HEK293 (cell line): ENCODE measurements around the gene OPCML.

Experiments used
- CTCF ChIA-PET: fragments of 350-600 bp; formaldehyde crosslinking; extraction: SDS; loops from one replicate; lab custom pipeline; 2021; ENCODE audit warnings: antibody characterized with exemption; lab: Yijun Ruan, JAX
- POLR2A ChIA-PET: fragments of 300-600 bp; formaldehyde crosslinking; extraction: SDS; loops from one replicate; lab custom pipeline; 2020; ENCODE audit warnings: antibody characterized with exemption, inconsistent platforms; lab: Yijun Ruan, JAX
- H3K27ac ChIP-seq: fragments of 200-500 bp; sonication (Bioruptor generic); 2 replicates; pipeline ENCODE4 v1.5.1; 2014; ENCODE audit warnings: low read depth, low read length, control low read depth, inconsistent platforms; ENCODE audit errors: extremely low read depth
- H3K36me3 ChIP-seq, 2 experiments: fragments of 200-500 bp in 1 of 2; sonication (Bioruptor generic) in 1 of 2; 1 replicate in 1 of 2; 2 replicates in 1 of 2; pipeline ENCODE4 v1.5.1; 2014 to 2017; ENCODE audit warnings: inconsistent platforms in 2 of 2, low read length in 2 of 2; ENCODE audit not compliant: control insufficient read depth in 2 of 2, insufficient read depth in 1 of 2
- H3K4me1 ChIP-seq: fragments of 200-500 bp; sonication (Bioruptor generic); 2 replicates; pipeline ENCODE4 v1.5.1; 2014; ENCODE audit warnings: mild to moderate bottlenecking, low read length, inconsistent platforms; ENCODE audit not compliant: control insufficient read depth, insufficient read depth
- H3K4me3 ChIP-seq: 2 replicates; pipeline ENCODE4 v1.5.1; 2011; ENCODE audit warnings: low read depth, mild to moderate bottlenecking, control low read depth, low read length, moderate library complexity
- H3K9me3 ChIP-seq: fragments of 200-500 bp; sonication (Bioruptor generic); 2 replicates; pipeline ENCODE4 v1.5.1; 2014; ENCODE audit warnings: low read depth, low read length, inconsistent platforms; ENCODE audit not compliant: control insufficient read depth, insufficient read depth
- BCL11B ChIP-seq: fragments of 450-650 bp; formaldehyde crosslinking; IDR thresholded peaks from 2 replicates; pipeline ENCODE4 v1.5.1; 2016; ENCODE audit warnings: low read depth, missing biosample characterization, missing genetic modification characterization
- GLIS1 ChIP-seq: fragments of 450-650 bp; formaldehyde crosslinking; IDR thresholded peaks from 2 replicates; pipeline ENCODE4 v1.5.1; 2016; ENCODE audit warnings: missing biosample characterization, missing genetic modification characterization
- IKZF3 ChIP-seq: fragments of 450-650 bp; IDR thresholded peaks from 2 replicates; pipeline ENCODE4 v1.5.0; 2018; ENCODE audit warnings: missing biosample characterization, mild to moderate bottlenecking, missing genetic modification characterization, moderate library complexity
- PRDM1 ChIP-seq: fragments of 450-650 bp; formaldehyde crosslinking; IDR thresholded peaks from 2 replicates; pipeline ENCODE4; 2016; ENCODE audit warnings: missing biosample characterization, missing genetic modification characterization
- RBAK ChIP-seq: fragments of 450-650 bp; formaldehyde crosslinking; IDR thresholded peaks from 2 replicates; pipeline ENCODE4 v1.5.1; 2016; ENCODE audit warnings: missing biosample characterization, missing genetic modification characterization
- SP2 ChIP-seq: fragments of 450-650 bp; formaldehyde crosslinking; IDR thresholded peaks from 2 replicates; pipeline ENCODE4 v1.5.1; 2016; ENCODE audit warnings: missing biosample characterization, missing genetic modification characterization
- SP7 ChIP-seq: fragments of 450-650 bp; formaldehyde crosslinking; IDR thresholded peaks from 2 replicates; pipeline ENCODE4 v1.5.1; 2016; ENCODE audit warnings: missing biosample characterization, missing genetic modification characterization
- TRIM28 ChIP-seq: IDR thresholded peaks from 2 replicates; pipeline ENCODE4 v1.6.1; 2011; ENCODE audit warnings: low read length, control low read depth, borderline replicate concordance
- YY1 ChIP-seq: fragments of 450-650 bp; formaldehyde crosslinking; IDR thresholded peaks from 2 replicates; pipeline ENCODE4 v1.5.1; 2018; ENCODE audit warnings: missing biosample characterization, missing genetic modification characterization
- ZNF133 ChIP-seq: fragments of 450-650 bp; formaldehyde crosslinking; IDR thresholded peaks from 2 replicates; pipeline ENCODE4 v1.5.1; 2016; ENCODE audit warnings: missing biosample characterization, missing genetic modification characterization
- ZNF175 ChIP-seq: fragments of 450-650 bp; formaldehyde crosslinking; IDR thresholded peaks from 2 replicates; pipeline ENCODE4 v1.5.1; 2016; ENCODE audit warnings: missing biosample characterization, missing genetic modification characterization
- ZNF19 ChIP-seq: fragments of 450-650 bp; formaldehyde crosslinking; IDR thresholded peaks from 2 replicates; pipeline ENCODE4; 2016; ENCODE audit warnings: missing biosample characterization, missing genetic modification characterization, low read depth
- ZNF221 ChIP-seq: fragments of 450-650 bp; formaldehyde crosslinking; IDR thresholded peaks from 2 replicates; pipeline ENCODE4 v1.5.1; 2017; ENCODE audit warnings: missing biosample characterization, missing genetic modification characterization, borderline replicate concordance
- ZNF274 ChIP-seq, 2 experiments: fragments of 200-500 bp in 1 of 2; fragments of 450-650 bp in 1 of 2; sonication (Bioruptor generic) in 1 of 2; formaldehyde crosslinking in 1 of 2; IDR thresholded peaks; 2 replicates each; pipeline versions ENCODE4 v1.5.1 to v1.6.1; 2014 to 2016; ENCODE audit warnings: borderline replicate concordance in 1 of 2, inconsistent platforms in 1 of 2, low read length in 1 of 2, missing biosample characterization in 1 of 2, missing genetic modification characterization in 1 of 2
- ZNF292 ChIP-seq: fragments of 450-650 bp; formaldehyde crosslinking; IDR thresholded peaks from 2 replicates; pipeline ENCODE4 v1.5.1; 2016; ENCODE audit warnings: low read depth, missing biosample characterization, missing genetic modification characterization, borderline replicate concordance
- ZNF366 ChIP-seq: fragments of 450-650 bp; formaldehyde crosslinking; conservative IDR thresholded peaks from 2 replicates; pipeline ENCODE4 v1.5.1; 2016; ENCODE audit warnings: missing biosample characterization, missing genetic modification characterization
- ZNF391 ChIP-seq: fragments of 450-650 bp; formaldehyde crosslinking; IDR thresholded peaks from 2 replicates; pipeline ENCODE4 v1.5.1; 2016; ENCODE audit warnings: low read depth, missing biosample characterization, missing genetic modification characterization, borderline replicate concordance
- ZNF423 ChIP-seq: fragments of 450-650 bp; formaldehyde crosslinking; IDR thresholded peaks from 2 replicates; pipeline ENCODE4 v1.5.1; 2016; ENCODE audit warnings: missing biosample characterization, missing genetic modification characterization
- ZNF48 ChIP-seq: fragments of 450-650 bp; formaldehyde crosslinking; IDR thresholded peaks from 2 replicates; pipeline ENCODE4 v1.5.1; 2016; ENCODE audit warnings: missing biosample characterization, missing genetic modification characterization
- ZNF510 ChIP-seq: fragments of 450-650 bp; formaldehyde crosslinking; IDR thresholded peaks from 2 replicates; pipeline ENCODE4 v1.5.1; 2018; ENCODE audit warnings: mild to moderate bottlenecking, missing genetic modification characterization, missing biosample characterization; ENCODE audit not compliant: insufficient replicate concordance
- ZNF544 ChIP-seq: fragments of 450-650 bp; formaldehyde crosslinking; IDR thresholded peaks from 2 replicates; pipeline ENCODE4 v1.5.0; 2017; ENCODE audit warnings: missing biosample characterization, missing genetic modification characterization
- ZNF549 ChIP-seq: fragments of 450-650 bp; IDR thresholded peaks from 2 replicates; pipeline ENCODE4 v1.5.1; 2018; ENCODE audit warnings: missing biosample characterization, missing genetic modification characterization, mild to moderate bottlenecking, inconsistent platforms, moderate library complexity
- ZNF623 ChIP-seq: fragments of 450-650 bp; formaldehyde crosslinking; IDR thresholded peaks from 2 replicates; pipeline ENCODE4 v1.5.1; 2016; ENCODE audit warnings: missing biosample characterization, missing genetic modification characterization
- ZNF776 ChIP-seq: fragments of 450-650 bp; formaldehyde crosslinking; IDR thresholded peaks from 2 replicates; pipeline ENCODE4 v1.5.0; 2017; ENCODE audit warnings: missing biosample characterization, missing genetic modification characterization, borderline replicate concordance
- ZSCAN23 ChIP-seq: fragments of 450-650 bp; formaldehyde crosslinking; IDR thresholded peaks from 2 replicates; pipeline ENCODE4 v1.5.1; 2016; ENCODE audit warnings: missing biosample characterization, missing genetic modification characterization
- TF ChIP-seq, protein P1 (sequence below): fragments of 450-650 bp; formaldehyde crosslinking; IDR thresholded peaks from 2 replicates; pipeline ENCODE4 v1.5.1; 2016; ENCODE audit warnings: missing biosample characterization, missing genetic modification characterization
- TF ChIP-seq, protein P2 (sequence below): fragments of 450-650 bp; formaldehyde crosslinking; IDR thresholded peaks from 2 replicates; pipeline ENCODE4 v1.5.1; 2016; ENCODE audit warnings: missing biosample characterization, missing genetic modification characterization
- TF ChIP-seq, protein P3 (sequence below): fragments of 450-650 bp; formaldehyde crosslinking; IDR thresholded peaks from 2 replicates; pipeline ENCODE4 v1.5.1; 2016; ENCODE audit warnings: missing biosample characterization, missing genetic modification characterization

The OPCML gene

DNA sequence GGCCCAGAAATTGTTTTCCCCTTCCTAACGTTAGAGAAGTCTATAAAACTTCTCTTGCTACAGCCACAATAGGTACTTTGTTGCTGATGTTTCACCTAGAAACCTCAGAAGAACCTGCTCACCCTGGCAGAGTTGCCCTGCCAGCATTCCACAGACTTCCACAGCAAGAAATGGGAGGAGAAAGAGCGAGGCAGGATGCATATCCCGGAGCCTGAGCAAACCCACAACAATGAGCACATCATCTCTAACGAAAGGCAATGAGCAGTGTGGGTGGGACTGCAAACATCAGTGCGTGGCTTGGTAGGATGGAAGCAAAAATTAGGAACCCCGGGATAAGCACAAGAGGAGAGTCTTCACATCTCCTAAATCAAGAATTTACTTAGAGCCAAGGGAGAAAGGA lies 892.3 kb downstream of the OPCML start:
- CTCF ChIA-PET, result no interaction called here

DNA sequence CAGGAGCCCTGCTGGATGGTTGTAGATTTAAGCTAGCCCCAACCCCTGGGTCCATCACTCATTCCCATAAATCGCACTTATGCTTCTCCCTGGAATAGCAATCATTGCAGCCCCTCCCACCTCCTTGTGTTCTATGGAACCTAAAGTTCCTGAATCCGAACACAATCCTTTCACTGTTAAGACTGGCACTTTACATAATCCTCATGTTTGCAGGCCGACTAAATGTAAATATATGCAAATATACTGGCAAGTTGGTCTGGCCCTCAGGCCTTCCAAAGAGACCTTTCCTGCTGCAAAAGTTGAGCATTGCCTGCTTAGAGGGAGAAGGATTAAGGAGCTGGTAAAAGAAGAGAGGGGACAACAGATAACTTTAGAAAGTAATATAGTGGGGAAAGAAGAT lies 892.9 kb downstream of the OPCML start:
- ChIA-PET POLR2A (no interaction called here), CTCF (interaction anchor here (0.7 kb wide), 1 partner anchor 938 kb away, joined by 3 read pairs; no protein-coding TSS in a partner anchor)
- TF ChIP-seq ZNF366 (tag by site-specific recombination) (no peak), YY1 (no peak), ZNF776 (no peak), IKZF3 (no peak), ZNF274 (IDR thresholded peaks at IDR 0.05; ENCODE audit: low read length) (no peak), ZNF274 (tag by site-specific recombination; IDR thresholded peaks at IDR 0.05; ENCODE audit: borderline replicate concordance) (no peak), ZNF19 (tag by site-specific recombination) (no peak), ZNF221 (no peak), ZNF292 (tag by site-specific recombination) (no peak), ZNF175 (tag by site-specific recombination) (no peak), SP7 (tag by site-specific recombination) (no peak), ZNF510 (tag by site-specific recombination) (no peak), PRDM1 (tag by site-specific recombination) (no peak), RBAK (tag by site-specific recombination) (no peak), ZSCAN23 (no peak), BCL11B (no peak), ZNF391 (tag by site-specific recombination) (no peak), ZNF544 (no peak), TRIM28 (no peak), ZNF549 (tag by site-specific recombination) (no peak)
- TF ChIP-seq, protein P1, sequence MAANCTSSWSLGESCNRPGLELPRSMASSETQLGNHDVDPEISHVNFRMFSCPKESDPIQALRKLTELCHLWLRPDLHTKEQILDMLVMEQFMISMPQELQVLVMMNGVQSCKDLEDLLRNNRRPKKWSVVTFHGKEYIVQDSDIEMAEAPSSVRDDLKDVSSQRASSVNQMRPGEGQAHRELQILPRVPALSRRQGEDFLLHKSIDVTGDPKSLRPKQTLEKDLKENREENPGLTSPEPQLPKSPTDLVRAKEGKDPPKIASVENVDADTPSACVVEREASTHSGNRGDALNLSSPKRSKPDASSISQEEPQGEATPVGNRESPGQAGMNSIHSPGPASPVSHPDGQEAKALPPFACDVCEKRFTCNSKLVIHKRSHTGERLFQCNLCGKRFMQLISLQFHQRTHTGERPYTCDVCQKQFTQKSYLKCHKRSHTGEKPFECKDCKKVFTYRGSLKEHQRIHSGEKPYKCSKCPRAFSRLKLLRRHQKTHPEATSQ, result no peak
- H3K36me3 ChIP-seq, result no peaks in the 10 kb centered on the region
- H3K9me3 ChIP-seq, result no peaks in the 10 kb centered on the region
- H3K4me1 ChIP-seq, result peaks cover 3% of the 10 kb centered on the region; the same call in 1 of the 2 replicates
- no peak overlapping the region for H3K4me3 ChIP-seq
- no peak overlapping the region for H3K27ac ChIP-seq

More for the DNA sequence above, 892.3 kb downstream of the OPCML start:
- no peak overlapping the region for H3K4me3 ChIP-seq
- no peak overlapping the region for H3K27ac ChIP-seq
- no peaks in the 10 kb centered on the region for H3K9me3 ChIP-seq
- TF ChIP-seq ZNF133 (tag by site-specific recombination) (no peak), ZNF19 (tag by site-specific recombination) (no peak), YY1 (no peak), ZNF623 (tag by site-specific recombination) (no peak), ZNF423 (tag by site-specific recombination) (no peak), ZNF48 (tag by site-specific recombination) (no peak), GLIS1 (tag by site-specific recombination) (no peak), SP2 (tag by site-specific recombination) (no peak), ZNF274 (IDR thresholded peaks at IDR 0.05; ENCODE audit: low read length) (no peak), ZNF274 (tag by site-specific recombination; IDR thresholded peaks at IDR 0.05; ENCODE audit: borderline replicate concordance) (no peak)
- TF ChIP-seq, protein P2, sequence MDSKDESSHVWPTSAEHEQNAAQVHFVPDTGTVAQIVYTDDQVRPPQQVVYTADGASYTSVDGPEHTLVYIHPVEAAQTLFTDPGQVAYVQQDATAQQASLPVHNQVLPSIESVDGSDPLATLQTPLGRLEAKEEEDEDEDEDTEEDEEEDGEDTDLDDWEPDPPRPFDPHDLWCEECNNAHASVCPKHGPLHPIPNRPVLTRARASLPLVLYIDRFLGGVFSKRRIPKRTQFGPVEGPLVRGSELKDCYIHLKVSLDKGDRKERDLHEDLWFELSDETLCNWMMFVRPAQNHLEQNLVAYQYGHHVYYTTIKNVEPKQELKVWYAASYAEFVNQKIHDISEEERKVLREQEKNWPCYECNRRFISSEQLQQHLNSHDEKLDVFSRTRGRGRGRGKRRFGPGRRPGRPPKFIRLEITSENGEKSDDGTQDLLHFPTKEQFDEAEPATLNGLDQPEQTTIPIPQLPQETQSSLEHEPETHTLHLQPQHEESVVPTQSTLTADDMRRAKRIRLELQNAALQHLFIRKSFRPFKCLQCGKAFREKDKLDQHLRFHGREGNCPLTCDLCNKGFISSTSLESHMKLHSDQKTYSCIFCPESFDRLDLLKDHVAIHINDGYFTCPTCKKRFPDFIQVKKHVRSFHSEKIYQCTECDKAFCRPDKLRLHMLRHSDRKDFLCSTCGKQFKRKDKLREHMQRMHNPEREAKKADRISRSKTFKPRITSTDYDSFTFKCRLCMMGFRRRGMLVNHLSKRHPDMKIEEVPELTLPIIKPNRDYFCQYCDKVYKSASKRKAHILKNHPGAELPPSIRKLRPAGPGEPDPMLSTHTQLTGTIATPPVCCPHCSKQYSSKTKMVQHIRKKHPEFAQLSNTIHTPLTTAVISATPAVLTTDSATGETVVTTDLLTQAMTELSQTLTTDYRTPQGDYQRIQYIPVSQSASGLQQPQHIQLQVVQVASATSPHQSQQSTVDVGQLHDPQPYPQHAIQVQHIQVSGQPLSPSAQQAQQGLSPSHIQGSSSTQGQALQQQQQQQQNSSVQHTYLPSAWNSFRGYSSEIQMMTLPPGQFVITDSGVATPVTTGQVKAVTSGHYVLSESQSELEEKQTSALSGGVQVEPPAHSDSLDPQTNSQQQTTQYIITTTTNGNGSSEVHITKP, result no peak
- TF ChIP-seq, protein P3, sequence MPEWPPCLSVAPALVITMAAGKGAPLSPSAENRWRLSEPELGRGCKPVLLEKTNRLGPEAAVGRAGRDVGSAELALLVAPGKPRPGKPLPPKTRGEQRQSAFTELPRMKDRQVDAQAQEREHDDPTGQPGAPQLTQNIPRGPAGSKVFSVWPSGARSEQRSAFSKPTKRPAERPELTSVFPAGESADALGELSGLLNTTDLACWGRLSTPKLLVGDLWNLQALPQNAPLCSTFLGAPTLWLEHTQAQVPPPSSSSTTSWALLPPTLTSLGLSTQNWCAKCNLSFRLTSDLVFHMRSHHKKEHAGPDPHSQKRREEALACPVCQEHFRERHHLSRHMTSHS (tag by site-specific recombination), result no peak
- peaks cover 6% of the 10 kb centered on the region; the same call in 1 of the 2 replicates for H3K4me1 ChIP-seq
- POLR2A ChIA-PET, result no interaction called here
- no peaks in the 10 kb centered on the region for H3K36me3 ChIP-seq
